Skeletal muscle tissue (tissue), 4 donors: Measurements from ENCODE around the gene TXNIP. TPM values are rescaled to one million over a fixed set of nuclear protein-coding genes. Genes with fewer than 3 reads are reported as not detected.
"Not testable (repeated sequence)": the region's sequence is repeated elsewhere in the genome, so short reads cannot be mapped to it uniquely, and the experiment has no call there.

Experiments
- H3K27ac ChIP-seq: one replicate; pipeline ENCODE4 v1.7.0; 2013; ENCODE audit warnings: mild to moderate bottlenecking, low read depth, low read length, inconsistent platforms
- H3K27me3 ChIP-seq, 3 donors: one replicate each; pipeline ENCODE4 v1.7.0; 2013; ENCODE audit warnings: low read length in 3 of 3; ENCODE audit not compliant: control insufficient read depth in 3 of 3, insufficient read depth in 3 of 3
- H3K36me3 ChIP-seq, 3 donors: one replicate each; pipeline ENCODE4 v1.7.0; 2013; ENCODE audit warnings: low read length in 3 of 3; ENCODE audit not compliant: control insufficient read depth in 3 of 3, insufficient read depth in 3 of 3
- H3K4me1 ChIP-seq, 3 donors: one replicate each; pipeline ENCODE4 v1.7.0; 2013; ENCODE audit warnings: low read length in 3 of 3, mild to moderate bottlenecking in 3 of 3; ENCODE audit not compliant: control insufficient read depth in 3 of 3, insufficient read depth in 3 of 3
- H3K4me3 ChIP-seq, 3 donors: one replicate each; pipeline ENCODE4 v1.7.0; 2013; ENCODE audit warnings: low read length in 3 of 3
- H3K9ac ChIP-seq, 3 donors: one replicate each; pipeline ENCODE4 v1.7.0; 2013; ENCODE audit warnings: low read length in 3 of 3, mild to moderate bottlenecking in 3 of 3, moderate library complexity in 2 of 3, low read depth in 1 of 3
- H3K9me3 ChIP-seq, 3 donors: one replicate each; pipeline ENCODE4 v1.7.0; 2013; ENCODE audit warnings: low read length in 3 of 3; ENCODE audit not compliant: control insufficient read depth in 3 of 3
- total RNA-seq: library from RNA; depleted of rRNA; stranded (reverse); fragments of >200 nt; gene quantifications from one replicate; pipeline ENCODE4 v1.2.3, GENCODE V29; 2014
- donor health status: Osteomylitis.

The TXNIP gene, protein sequence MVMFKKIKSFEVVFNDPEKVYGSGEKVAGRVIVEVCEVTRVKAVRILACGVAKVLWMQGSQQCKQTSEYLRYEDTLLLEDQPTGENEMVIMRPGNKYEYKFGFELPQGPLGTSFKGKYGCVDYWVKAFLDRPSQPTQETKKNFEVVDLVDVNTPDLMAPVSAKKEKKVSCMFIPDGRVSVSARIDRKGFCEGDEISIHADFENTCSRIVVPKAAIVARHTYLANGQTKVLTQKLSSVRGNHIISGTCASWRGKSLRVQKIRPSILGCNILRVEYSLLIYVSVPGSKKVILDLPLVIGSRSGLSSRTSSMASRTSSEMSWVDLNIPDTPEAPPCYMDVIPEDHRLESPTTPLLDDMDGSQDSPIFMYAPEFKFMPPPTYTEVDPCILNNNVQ
- 536 TPM for total RNA-seq

- peak within 1 kb of the TSS; percentile 94 to 97 (median 95) for H3K9ac ChIP-seq
- H3K4me3 ChIP-seq, result peak within 1 kb of the TSS; percentile 92 to 97 (median 93)
- peaks cover 37 to 39% (median 39%) of the 10 kb centered on the region in 3 donors for H3K36me3 ChIP-seq
- no peaks in the 10 kb centered on the region for H3K9me3 ChIP-seq
- peak within 1 kb of the TSS; percentile 99 for H3K27ac ChIP-seq
- peaks cover 38 to 50% (median 40%) of the 10 kb centered on the region in 3 donors for H3K4me1 ChIP-seq
- H3K27me3 ChIP-seq, result no peaks in the 10 kb centered on the region
These were observed at the start of gene TXNIP for GRCh38 chr1:145996433-145997015. TXNIP (minus strand) TSS chr1:145996579; CDS start chr1:145996266, 313 bp downstream.

DNA sequence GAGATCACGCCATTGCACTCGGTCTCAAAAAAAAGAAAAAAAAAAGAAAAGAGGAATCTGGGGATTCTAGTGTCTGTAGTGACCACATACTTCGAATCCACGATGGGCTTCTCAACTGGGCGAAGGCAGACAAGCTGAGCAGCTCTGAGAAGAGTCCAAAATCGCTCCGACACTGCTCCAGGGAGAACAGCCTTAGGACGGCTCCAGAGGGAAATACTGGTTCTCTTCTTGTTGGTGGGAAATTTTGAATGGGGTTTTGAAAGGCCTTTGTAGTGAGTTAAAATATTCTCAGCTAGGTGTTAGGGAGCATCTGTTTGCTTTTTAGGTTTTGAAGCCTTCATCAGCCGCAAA is 43.4 kb upstream of the TXNIP start:
- Histone ChIP-seq H3K27ac (no peak overlapping the region), H3K27me3 (no peaks in the 10 kb centered on the region), H3K4me3 (peak overlapping the region in 1 of 3 donors; percentile 26), H3K9me3 (no peaks in the 10 kb centered on the region), H3K4me1 (peaks cover 9 to 20% (median 16%) of the 10 kb centered on the region in 3 donors), H3K36me3 (no peaks in the 10 kb centered on the region), H3K9ac (no peak overlapping the region)

- peak overlapping the region; percentile 78 for H3K27ac ChIP-seq
- no peaks in the 10 kb centered on the region for H3K9me3 ChIP-seq
- no peaks in the 10 kb centered on the region for H3K27me3 ChIP-seq
- peak overlapping the region; percentile 77 to 88 (median 84) for H3K9ac ChIP-seq
- H3K4me1 ChIP-seq, result peaks cover 16 to 25% (median 22%) of the 10 kb centered on the region in 3 donors
- H3K36me3 ChIP-seq, result no peaks in the 10 kb centered on the region
- H3K4me3 ChIP-seq, result peak overlapping the region; percentile 76 to 90 (median 79)
These were observed 40.7 kb upstream of the TXNIP start for GRCh38 chr1:146036965-146037646.

- Histone ChIP-seq H3K9ac (no peak overlapping the region), H3K4me3 (peak overlapping the region in 2 of 3 donors; percentile 31 to 90), H3K9me3 (no peaks in the 10 kb centered on the region), H3K27me3 (no peaks in the 10 kb centered on the region), H3K36me3 (no peaks in the 10 kb centered on the region), H3K27ac (peak overlapping the region; percentile 78), H3K4me1 (peaks cover 18 to 28% (median 22%) of the 10 kb centered on the region in 3 donors)
These were observed 40.0 kb upstream of the TXNIP start for GRCh38 chr1:146036241-146036964.

GRCh38 chr1:146035048-146035423 is 38.7 kb upstream of the TXNIP start:
- peaks cover 22 to 28% (median 22%) of the 10 kb centered on the region in 3 donors for H3K4me1 ChIP-seq
- H3K36me3 ChIP-seq, result no peaks in the 10 kb centered on the region
- H3K4me3 ChIP-seq, result peak overlapping the region in 2 of 3 donors; percentile 22 to 35
- H3K27me3 ChIP-seq, result no peaks in the 10 kb centered on the region
- H3K27ac ChIP-seq, result no peak overlapping the region
- H3K9me3 ChIP-seq, result peaks cover 0 to 2% (median 0%) of the 10 kb centered on the region in 3 donors
- peak overlapping the region in 1 of 3 donors; percentile 16 for H3K9ac ChIP-seq

DNA sequence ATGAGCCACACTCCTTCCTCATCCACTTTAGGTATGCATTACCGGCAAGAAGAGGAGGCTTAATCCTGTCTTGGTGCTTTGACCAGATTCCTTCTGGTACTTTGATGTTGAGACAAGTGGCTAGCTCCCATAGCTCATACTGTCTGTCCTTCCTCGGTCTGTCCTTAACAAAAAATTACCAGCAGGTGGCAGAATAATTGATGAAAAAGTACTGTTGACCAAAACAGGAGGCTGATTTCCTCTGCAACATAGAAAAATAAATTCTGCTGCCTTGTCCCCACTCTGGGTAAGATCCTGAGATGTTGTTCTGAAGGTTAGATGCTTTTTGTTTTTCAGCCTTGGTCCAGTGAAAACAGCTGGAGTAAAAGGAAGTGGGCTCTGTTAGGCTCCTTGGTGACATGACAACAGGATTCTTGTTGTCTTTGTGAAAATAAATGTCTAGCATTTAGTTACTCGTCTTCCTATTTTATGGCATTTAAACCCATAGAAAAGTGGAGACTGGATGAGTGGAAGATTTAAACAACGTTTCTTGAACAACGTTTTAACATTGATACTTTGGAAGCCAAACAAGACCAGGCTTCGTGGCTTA is 36.3 kb upstream of the TXNIP start:
- H3K36me3 ChIP-seq, result no peaks in the 10 kb centered on the region
- no peaks in the 10 kb centered on the region for H3K27me3 ChIP-seq
- H3K4me1 ChIP-seq, result peaks cover 17 to 29% (median 23%) of the 10 kb centered on the region in 3 donors
- H3K9me3 ChIP-seq, result peaks cover 0 to 3% (median 0%) of the 10 kb centered on the region in 3 donors
- H3K9ac ChIP-seq, result no peak overlapping the region
- H3K27ac ChIP-seq, result no peak overlapping the region
- no peak overlapping the region for H3K4me3 ChIP-seq

GRCh38 chr1:146031476-146031875 is 35.1 kb upstream of the TXNIP start:
- H3K9me3 ChIP-seq, result peaks cover 0 to 3% (median 0%) of the 10 kb centered on the region in 3 donors
- no peak overlapping the region for H3K4me3 ChIP-seq
- no peaks in the 10 kb centered on the region for H3K27me3 ChIP-seq
- H3K9ac ChIP-seq, result no peak overlapping the region
- H3K4me1 ChIP-seq, result peaks cover 13 to 18% (median 14%) of the 10 kb centered on the region in 3 donors
- peak overlapping the region; percentile 13 for H3K27ac ChIP-seq
- H3K36me3 ChIP-seq, result no peaks in the 10 kb centered on the region

DNA sequence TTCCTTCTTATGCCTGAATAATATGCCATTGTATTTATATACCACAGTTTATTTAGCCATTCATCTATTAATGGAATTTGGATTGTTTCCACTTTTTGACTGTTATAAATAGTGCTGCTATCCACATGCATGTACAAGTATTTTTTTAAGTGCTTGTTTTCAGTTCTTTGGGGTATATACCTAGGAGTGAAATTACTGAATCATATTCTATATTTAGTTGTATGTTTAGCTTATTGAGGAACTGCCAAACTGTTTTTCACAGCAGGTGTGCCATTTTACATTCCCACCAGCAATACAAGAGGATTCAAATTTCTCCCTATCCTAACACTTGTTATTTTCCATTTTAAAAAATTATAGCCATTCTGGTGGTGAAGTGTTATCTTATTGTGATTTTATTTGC is 32.7 kb upstream of the TXNIP start:
- no peaks in the 10 kb centered on the region for H3K27me3 ChIP-seq
- H3K9me3 ChIP-seq, result peaks cover 0 to 3% (median 0%) of the 10 kb centered on the region in 3 donors
- no peak overlapping the region for H3K4me3 ChIP-seq
- peak overlapping the region; percentile 66 for H3K27ac ChIP-seq
- no peak overlapping the region for H3K9ac ChIP-seq
- H3K36me3 ChIP-seq, result no peaks in the 10 kb centered on the region
- H3K4me1 ChIP-seq, result peaks cover 12 to 13% (median 12%) of the 10 kb centered on the region in 3 donors

GRCh38 chr1:146026650-146027049 is 30.3 kb upstream of the TXNIP start:
- H3K27me3 ChIP-seq, H3K27ac ChIP-seq, H3K4me3 ChIP-seq: not testable (repeated sequence)

More at GRCh38 chr1:146026650-146027049, 30.3 kb upstream of the TXNIP start:
- not testable (repeated sequence) for H3K36me3 ChIP-seq, H3K9me3 ChIP-seq, H3K9ac ChIP-seq
- H3K4me1 ChIP-seq, result peaks cover 4 to 12% (median 12%) of the 10 kb centered on the region in 3 donors
